COLO668 (cell line): ENCODE measurements around the gene TAB2.

Experiments
- DNase-seq: peaks from one replicate; lab custom pipeline; 2025; ENCODE audit not compliant: unreplicated experiment; lab: John Stamatoyannopoulos, UW

TAB2 gene

GRCh38 chr6:149364557-149364956 is 47.0 kb downstream of the TAB2 start:
- DNase-seq, result no peak

- no peak for DNase-seq
Measured at GRCh38 chr6:149365197-149365596, 47.7 kb downstream of the TAB2 start.

- DNase-seq, result no peak
Measured at GRCh38 chr6:149366267-149366921, 48.9 kb downstream of the TAB2 start.

GRCh38 chr6:149368065-149368464 is 50.6 kb downstream of the TAB2 start:
- DNase-seq, result no peak

GRCh38 chr6:149371154-149371553 is 53.6 kb downstream of the TAB2 start:
- no peak for DNase-seq

- DNase-seq, result no peak
Measured at GRCh38 chr6:149372062-149372461, 54.5 kb downstream of the TAB2 start.

- DNase-seq, result no peak
Measured at GRCh38 chr6:149373511-149373910, 56.0 kb downstream of the TAB2 start.

GRCh38 chr6:149379977-149380376 is 62.5 kb downstream of the TAB2 start:
- DNase-seq, result no peak

GRCh38 chr6:149380523-149380922 is 63.0 kb downstream of the TAB2 start:
- DNase-seq, result no peak

- no peak for DNase-seq
Measured at GRCh38 chr6:149383371-149383770, 65.9 kb downstream of the TAB2 start.

- DNase-seq, result no peak
Measured at GRCh38 chr6:149384464-149384863, 67.0 kb downstream of the TAB2 start.

- DNase-seq, result no peak
Measured at GRCh38 chr6:149385998-149386646, 68.6 kb downstream of the TAB2 start.

GRCh38 chr6:149387779-149388512 is 70.4 kb downstream of the TAB2 start:
- no peak for DNase-seq

- DNase-seq, result no peak
Measured at GRCh38 chr6:149389509-149390297, 72.2 kb downstream of the TAB2 start.

- DNase-seq, result no peak
Measured at GRCh38 chr6:149392093-149392492, 74.6 kb downstream of the TAB2 start.

GRCh38 chr6:149392535-149392934 is 75.0 kb downstream of the TAB2 start:
- DNase-seq, result no peak

GRCh38 chr6:149393002-149393679 is 75.6 kb downstream of the TAB2 start:
- no peak for DNase-seq

- DNase-seq, result no peak
Measured at GRCh38 chr6:149395185-149395584, 77.7 kb downstream of the TAB2 start.

- DNase-seq, result no peak
Measured at GRCh38 chr6:149397384-149397783, 79.9 kb downstream of the TAB2 start.

- DNase-seq, result no peak
Measured at GRCh38 chr6:149400050-149400449, 82.5 kb downstream of the TAB2 start, which contains the start of gene SUMO4. Gene SUMO4, plus strand, starts transcription at chr6:149400262. Its CDS starts 130 bp downstream, at chr6:149400392.

GRCh38 chr6:149403534-149403933 is 86.0 kb downstream of the TAB2 start:
- no peak for DNase-seq
